Frontal cortex (tissue), 4 donors: ENCODE data around the gene LRP1B. TPM values are rescaled to one million over a fixed set of nuclear protein-coding genes. Genes with fewer than 3 reads are reported as not detected.

Source experiments
- DNase-seq, 2 donors: peaks; one replicate each; pipeline ENCODE4 v3.0.0; 2012; ENCODE audit warnings: low spot score in 2 of 2
- FAIRE-seq: peaks from 2 replicates; lab custom pipeline; 2012; peaks lifted over from hg19 to GRCh38; lab: Jason Lieb, UNC
- small RNA-seq: library from RNA; depleted of rRNA; stranded (forward); fragments of <200 nt; gene quantifications from one replicate; pipeline ENCODE3, GENCODE V24; 2014
- total RNA-seq: library from RNA; depleted of rRNA; stranded (reverse); fragments of >200 nt; gene quantifications from one replicate; pipeline ENCODE4 v1.2.3, GENCODE V29; 2014
- donor health status: control.
- donor health status: control.
- donor health status: control.

The LRP1B gene
- total RNA-seq, 1 donor from 2014 or later = 84.0 TPM

DNA sequence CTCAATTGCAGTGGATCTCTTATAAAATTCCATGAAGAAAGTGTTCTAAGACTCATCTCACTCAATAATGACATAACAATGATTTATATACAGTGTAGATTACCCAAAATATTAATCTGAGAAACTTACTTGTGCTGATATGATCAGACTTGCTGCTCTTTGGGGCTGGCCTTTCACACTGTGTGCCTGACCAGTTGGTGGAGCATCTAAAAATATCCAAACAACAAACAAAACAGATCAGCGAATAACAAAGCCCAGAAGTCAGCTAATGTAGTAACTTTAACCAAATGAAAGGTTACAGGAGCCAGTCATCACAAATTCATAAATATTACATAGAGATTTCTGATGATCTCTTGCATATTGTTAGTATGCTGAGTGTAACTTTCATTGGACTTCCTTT lies 1883.9 kb downstream of the LRP1B start:
- DNase-seq (no peak), FAIRE-seq (no peak)

DNA sequence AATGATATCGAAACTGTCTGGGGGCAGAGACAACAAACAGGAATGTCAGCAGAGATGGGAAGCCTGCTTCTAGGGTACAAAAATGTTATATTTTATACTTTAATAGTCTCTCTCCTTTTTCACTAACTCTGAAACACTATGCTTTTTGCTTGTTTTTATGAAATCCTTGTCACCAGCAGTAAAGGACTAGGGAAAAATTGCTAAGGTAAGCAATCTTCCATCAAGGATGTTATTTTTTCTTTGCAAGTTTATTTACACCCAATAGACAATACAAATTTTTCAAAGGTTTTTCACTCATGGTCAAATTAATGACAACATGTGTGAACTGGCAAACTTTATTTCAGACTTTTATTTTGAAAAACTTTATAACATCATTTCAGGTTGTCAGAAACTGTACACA lies 1884.8 kb downstream of the LRP1B start:
- FAIRE-seq (no peak), DNase-seq (no peak)

DNA sequence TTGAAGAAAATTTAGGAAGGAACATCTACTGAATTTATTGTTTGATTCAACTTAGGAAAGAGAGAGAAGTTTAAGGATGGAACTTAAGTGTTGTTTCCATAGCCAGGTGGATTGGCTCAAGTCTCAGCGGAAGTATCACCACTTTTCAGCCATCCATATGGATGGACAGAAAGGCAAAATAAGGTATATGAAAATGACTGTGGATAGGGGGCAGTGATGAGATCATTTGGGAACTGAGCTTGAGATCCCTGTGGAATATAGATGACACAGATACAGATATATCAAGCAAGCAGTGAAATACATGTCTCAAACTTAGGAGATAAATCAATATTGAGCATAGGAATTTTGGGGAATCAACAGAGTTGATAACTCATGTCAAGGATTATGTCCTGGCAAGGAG lies 1887.9 kb downstream of the LRP1B start:
- no peak for FAIRE-seq

DNA sequence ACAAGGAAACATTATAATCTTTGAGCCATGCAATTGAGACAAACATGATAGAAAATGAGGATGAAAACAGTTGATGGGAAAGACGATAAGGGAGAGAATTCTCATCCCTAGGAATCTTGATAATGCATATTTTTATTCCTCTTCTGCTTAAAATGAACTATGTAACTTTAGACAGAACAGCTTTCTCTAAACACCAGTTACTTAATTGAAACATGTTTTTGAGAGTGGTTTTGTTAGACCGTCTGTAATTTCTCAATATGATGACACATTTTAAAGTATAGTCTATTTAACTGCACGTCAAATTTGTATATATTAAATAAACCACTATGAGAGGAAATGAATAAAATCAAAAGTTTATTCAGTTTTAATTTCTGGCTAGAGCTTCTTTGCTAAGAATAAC lies 1896.7 kb downstream of the LRP1B start:
- DNase-seq (no peak), FAIRE-seq (no peak)

More for the DNA sequence above, 1887.9 kb downstream of the LRP1B start:
- no peak for DNase-seq

DNA sequence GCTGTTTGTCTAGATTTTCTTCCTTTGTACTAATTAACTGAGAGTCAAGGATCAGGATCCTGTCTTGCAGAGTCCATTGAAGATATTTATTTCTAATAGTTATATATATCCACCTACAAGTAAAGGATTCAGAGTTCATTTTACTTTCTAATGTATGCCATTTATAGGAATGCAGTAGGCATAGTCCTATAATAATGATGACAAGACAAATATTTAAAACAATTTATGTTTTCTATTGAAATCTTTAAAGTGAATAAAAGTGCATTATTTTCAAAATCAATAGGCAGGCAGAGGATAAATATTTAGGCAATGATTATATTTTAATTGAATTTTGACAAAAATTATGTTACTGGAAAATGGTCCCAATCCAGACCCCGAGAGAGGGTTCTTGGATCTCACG lies 1919.9 kb downstream of the LRP1B start:
- FAIRE-seq = no peak

DNA sequence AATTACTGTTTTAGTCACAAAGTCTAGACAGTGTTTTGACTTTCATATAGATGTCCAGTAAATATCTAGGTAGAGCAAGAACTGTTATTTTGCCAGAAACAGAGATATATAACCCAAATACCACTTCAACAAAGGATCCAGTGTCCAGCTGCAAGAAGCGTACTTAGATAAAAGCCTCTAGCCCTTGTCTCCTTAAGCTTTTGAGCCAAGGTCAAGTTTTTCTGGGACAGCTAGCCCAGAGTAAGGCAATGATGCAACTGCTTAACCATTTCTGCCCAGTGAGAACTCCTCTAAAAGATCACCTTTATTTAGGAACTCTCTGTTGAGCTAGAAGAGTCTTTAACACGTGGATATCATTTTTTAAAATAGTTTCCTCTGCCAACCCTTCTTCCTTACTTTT lies 1925.7 kb downstream of the LRP1B start:
- DNase-seq (no peak), FAIRE-seq (no peak)

More for the DNA sequence above, 1919.9 kb downstream of the LRP1B start:
- DNase-seq = no peak

DNA sequence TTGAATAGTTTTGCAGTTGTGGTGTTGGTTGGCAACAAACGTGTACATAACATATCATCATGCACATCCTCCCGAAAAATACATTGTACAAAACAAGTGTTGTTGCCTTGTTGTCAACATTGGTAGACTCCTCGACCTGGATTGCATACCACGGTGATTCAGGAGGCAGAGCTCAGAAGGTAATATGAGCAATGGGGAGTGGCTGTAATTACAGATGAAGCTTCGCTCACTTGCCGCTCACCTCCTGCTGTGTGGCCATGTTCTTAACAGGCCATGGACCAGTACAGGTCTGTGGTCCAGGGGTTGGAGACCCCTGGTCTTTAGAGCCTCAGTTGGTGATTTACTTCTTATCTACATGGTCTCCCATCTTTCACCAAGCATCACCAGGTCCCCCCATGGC lies 1927.5 kb downstream of the LRP1B start:
- no peak for DNase-seq
- FAIRE-seq = no peak

DNA sequence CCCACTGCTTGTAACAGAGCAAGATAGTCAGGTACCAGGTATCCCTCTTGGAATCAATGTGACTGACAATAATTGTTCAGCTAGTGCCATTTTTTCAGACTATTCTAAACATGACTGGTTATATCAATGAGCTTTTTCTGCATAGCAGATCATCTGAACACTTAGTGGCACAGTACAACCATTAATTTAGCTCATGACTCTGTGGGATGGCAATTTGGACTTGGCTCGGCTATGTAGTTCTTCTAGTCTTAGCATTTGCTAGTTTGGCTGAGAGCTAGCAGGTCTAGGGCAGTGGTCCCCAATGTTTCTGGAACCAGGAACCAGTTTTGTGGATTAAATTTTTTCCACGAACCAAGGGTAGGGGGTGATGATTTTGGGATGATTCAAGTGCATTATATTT lies 1929.2 kb downstream of the LRP1B start:
- no peak for DNase-seq
- no peak for FAIRE-seq

DNA sequence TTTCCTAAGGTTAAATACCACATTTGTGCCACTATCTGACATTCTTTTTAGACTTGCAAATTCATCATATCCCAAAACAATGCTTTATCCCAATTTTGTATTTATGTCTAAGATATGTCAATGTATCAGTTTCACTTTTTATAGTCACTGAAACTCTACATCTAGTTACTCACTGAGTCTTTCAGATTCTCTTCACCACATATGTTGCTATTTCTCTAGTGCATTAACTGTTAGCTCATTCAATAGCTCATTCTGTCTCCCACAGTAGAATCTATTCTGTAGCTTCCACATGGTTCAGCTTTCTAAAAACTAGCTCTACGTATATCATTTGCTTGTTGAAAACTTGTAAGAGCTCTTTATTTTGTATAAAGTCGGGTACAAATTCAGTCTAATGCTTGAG lies 1930.1 kb downstream of the LRP1B start:
- DNase-seq (no peak), FAIRE-seq (no peak)

DNA sequence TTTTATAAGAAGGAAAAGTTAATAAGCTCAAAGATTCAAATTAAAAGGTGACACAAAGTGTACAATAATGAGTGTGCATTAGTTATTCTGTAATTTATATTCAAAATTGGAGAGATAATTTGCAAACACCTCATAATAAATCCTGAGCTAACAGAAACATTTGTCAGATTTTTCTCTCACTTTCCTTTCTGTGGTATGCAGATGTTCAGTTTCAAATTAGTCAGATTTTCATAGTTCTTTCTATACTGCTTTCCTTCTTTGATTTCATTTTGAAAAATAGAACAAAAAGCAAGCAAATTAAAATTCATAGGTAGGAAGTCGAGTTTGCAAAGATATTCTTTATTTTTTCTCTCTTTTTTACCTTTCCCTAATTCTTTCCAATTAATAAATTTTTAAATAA lies 1930.5 kb downstream of the LRP1B start:
- FAIRE-seq = peak; percentile 40
- DNase-seq = no peak

DNA sequence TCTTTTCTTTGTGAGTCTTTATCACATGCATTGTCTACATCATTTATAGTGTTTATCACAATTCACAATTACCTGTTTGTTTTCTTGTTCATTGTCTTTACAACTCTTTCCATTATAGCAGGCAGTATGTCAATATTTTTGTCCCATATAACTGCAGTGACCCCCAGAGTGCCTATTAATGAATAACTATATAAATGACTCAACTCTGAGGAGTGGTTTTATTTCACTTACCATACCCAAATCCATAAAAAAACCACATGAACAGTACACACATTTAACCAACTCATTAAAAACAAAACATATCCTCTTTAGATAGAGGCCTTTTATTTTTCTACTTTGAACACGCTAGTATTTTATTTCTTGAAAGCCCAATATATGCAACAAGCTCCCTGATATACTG lies 1931.5 kb downstream of the LRP1B start:
- no peak for FAIRE-seq
- no peak for DNase-seq

DNA sequence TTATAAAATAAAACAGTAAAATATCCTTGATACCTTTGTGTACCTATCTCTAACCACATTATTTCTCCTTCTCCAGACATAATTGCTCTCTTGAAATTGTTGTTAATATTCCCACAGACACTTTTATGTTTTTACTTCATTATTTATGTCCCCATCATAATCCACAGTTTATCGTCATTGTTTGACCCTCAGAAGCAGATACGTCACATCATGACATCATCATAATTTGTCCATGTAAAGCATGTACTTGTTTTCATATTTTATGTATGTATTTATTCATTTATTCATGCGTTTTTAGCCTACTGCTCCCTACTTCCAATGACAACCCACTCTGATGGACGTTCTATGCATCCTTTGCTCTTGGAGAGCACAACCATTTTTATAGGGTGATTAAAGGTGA lies 1943.7 kb downstream of the LRP1B start:
- DNase-seq (no peak), FAIRE-seq (no peak)

DNA sequence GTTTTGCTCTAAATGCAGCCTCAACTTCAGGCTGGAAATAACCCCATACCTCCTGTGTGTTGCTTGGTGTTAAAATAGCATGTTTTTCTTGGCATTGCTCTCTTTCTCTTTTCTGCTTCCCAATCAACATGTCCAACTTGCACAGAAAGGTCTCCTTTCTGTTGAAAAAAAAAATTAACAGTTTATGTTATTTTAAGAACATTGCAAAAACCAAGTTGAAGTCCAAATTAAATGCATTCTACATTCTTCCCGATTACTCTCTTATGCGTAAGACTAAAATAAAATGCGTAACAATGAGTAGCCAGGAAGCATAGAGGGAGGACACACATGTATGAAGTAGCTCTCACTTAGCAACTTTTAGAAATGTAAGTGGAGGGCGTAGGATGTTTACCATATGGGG lies 1944.5 kb downstream of the LRP1B start:
- no peak for DNase-seq
- FAIRE-seq = no peak

DNA sequence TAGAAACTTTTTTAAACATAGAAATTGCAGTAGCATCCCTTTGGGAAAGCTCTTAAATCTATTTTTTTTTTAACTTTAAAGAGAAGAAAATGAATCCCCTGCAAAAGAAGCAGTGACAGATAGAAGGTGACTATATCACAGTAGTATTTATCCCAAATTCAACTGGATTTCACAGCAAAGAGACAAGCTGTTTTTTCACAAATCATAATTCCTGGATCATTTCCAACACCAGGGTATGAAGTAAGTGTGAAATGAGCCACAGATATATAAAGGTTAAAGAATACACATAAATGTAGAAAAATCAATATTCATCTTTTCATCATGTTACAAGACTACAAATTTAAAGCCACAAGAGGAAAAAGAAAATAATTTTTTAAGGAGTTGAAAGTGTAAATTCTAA lies 1945.7 kb downstream of the LRP1B start:
- FAIRE-seq (no peak), DNase-seq (no peak)

DNA sequence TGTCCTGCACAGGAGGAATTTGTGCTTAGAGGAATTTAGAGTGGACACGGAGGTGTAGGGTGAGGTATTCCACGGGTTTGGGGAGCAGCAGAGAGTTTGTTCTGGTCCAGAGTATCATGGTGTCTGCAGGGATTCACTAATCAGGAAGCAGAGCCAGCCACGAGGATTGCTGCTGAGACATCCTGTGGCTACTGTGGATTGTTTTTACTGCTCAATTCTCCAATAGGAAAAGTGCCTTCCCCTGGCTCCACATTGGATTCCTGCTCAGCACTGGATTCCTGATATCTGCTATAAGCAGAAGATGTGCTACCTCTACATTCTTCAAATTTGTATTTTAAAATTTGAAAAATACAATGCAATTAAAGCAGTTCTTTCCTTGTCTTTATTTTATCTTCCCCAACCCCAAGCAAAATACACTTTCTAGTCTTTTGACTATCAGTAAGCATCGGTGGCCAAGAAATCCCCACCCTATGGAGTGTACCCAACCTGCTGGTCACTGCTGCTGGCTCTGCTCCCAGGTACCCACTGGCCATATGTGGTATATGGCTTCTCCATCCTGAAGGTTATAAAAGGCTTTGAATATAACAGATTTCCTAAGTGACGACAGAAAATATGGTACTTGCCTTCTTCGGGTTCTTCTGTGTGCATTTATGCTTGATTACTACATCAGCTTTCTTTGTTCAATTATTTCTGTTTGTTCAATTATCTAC lies 1947.6 kb downstream of the LRP1B start:
- no peak for DNase-seq
- FAIRE-seq = no peak

Small RNA genes within 50 kb of the gene (small RNA-seq; reads per million reads assigned to genes)
- gene AC068287.1 (not detected), gene MTCO1P44 (not detected), gene RF00019 (not detected), gene RF02271 (not detected), gene RNU6-904P (not detected)
